HUDEP-2 (cell line): ENCODE results near the gene SF1.

Source experiments
- DNase-seq, 76 experiments: peaks; one replicate each; lab custom pipeline; 2025; ENCODE audit not compliant: unreplicated experiment in 76 of 76; lab: John Stamatoyannopoulos, UW

The SF1 gene

GRCh38 chr11:64762674-64763525 is 15.4 kb downstream of the SF1 start:
- DNase-seq, result no peak

DNA sequence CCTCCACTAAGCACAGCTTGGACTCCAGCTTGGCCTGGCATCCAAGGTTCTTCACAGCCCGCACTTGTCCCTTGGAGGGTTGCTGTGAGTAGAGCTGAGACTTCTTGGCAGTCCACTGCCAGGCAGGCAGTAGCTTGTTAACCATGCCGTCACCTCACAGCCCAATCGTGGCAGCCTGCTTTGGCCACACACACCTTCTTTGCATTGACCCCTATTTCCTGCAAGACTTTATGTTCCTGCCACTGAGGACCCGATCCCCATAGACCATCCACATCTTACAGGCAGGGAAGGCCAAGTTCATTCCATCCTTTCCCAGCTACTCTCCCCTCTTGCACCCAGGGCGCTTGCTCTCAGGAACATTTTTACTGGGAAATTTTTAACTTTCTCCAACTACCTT is 16.1 kb downstream of the SF1 start:
- DNase-seq, result no peak

DNA sequence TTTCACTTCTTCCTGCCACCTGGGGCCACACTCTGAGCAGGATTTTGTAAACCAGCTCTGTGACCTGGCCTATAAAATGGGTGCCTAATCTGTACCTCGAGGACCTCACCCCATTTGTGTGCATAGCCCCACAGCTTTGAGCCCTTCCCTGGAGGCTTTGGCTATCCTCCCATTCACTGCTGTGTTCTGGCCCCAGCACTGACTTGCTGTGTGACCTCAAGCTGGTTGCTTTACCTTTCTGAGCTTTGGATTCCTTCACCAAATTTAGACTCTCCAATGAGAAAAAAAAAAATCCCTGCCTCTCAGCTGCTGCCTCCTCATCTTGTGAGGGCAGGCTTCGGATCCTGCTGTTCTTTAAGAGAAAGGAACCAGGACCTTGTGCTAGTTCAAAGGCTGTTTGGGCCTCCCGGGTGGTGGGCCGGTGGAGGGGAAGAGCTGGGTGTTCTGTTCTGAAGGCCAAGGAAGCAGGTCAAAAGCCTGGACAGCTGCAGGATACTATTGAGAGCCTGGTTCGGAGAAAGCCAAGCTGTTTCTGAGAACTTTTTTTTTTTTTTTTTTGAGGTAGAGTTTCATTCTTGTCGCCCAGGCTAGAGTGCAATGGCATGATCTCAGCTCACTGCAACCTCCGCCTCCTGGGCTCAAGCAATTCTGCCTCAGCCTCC is 17.5 kb downstream of the SF1 start:
- DNase-seq, result no peak

DNA sequence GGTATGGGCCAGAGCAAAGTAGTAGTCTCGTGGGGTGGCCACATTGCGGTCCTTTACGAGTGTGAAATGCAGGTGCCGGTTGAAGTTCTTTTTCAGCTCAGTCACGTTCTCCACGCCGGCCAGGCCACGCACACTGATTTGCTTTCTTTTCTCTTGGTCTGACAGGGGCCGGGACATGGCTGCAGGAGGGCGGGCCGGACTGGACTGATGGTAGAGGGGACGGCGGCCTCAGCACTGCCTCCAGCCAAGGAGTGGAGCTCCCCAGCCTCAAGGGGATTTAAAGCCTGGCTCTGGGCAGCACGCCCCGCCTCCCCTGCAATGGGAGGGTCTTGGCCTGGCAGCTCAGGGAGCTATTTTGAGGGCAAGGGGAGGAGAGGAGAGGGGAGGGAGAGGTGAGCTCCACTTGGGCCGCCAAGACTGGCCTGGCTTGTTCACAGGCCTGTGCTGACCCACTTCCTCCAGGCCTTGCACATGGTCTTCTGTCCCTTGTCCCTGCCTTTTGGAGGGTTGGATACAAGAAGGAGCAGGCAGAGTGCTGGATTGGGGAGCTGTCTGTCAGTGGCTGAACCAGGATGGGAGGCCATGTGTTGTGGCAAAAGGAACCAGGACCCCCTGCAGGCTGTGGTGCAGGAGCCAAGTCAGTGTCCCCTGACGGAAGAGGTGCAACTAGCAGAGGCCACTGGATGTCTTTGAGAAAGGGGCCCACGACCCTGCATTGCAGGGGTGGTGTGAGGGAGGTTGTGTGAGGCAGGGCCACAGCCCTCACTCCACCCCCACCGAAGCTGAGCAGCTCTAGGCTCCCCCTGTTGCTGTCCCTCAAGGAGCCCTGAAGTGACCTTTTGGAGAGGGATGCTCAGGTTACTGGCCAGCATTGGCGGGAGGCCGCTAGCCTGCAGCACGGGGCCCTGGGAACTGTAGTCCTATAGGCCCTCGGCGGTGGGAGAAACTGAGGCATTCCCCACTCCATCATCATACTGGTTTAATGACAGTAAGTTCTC is 18.3 kb downstream of the SF1 start, which contains the start of gene PYGM:
Gene PYGM, minus strand, starts transcription at position 253 of the 998 bp plus-strand sequence. Its CDS starts 76 bp downstream, at position 177.
- DNase-seq, result no peak

DNA sequence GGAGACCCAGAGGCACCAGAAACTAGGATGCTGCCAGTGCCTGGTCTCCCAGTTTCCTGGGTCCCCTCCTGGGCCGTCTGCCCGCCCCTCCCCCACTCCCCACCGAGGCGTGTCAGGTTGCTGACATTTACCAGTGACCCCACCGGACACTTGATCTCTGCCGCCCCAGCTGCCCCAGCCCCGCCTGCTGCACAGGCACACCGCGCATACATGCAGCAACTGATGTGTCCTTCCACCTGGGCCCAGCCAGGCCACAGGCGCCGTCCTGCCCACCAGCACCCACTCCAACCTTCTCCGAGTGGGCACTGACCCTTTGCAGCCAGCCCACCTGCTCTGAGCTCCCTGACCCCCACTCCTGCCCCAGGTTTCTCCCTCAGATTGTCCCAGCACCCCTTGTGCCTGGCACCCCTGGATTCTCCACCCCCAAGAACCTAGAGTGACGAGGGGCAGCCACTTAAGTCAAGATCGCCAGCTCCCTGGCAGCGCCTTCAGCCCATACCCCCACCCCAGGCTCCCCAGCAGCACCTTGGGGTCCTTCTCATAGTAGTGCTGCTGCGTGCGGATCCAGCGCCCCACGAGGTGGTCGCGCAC is 19.1 kb downstream of the SF1 start:
- DNase-seq, result no peak

- DNase-seq, result no peak
Measured at GRCh38 chr11:64758330-64759079, 19.8 kb downstream of the SF1 start.

DNA sequence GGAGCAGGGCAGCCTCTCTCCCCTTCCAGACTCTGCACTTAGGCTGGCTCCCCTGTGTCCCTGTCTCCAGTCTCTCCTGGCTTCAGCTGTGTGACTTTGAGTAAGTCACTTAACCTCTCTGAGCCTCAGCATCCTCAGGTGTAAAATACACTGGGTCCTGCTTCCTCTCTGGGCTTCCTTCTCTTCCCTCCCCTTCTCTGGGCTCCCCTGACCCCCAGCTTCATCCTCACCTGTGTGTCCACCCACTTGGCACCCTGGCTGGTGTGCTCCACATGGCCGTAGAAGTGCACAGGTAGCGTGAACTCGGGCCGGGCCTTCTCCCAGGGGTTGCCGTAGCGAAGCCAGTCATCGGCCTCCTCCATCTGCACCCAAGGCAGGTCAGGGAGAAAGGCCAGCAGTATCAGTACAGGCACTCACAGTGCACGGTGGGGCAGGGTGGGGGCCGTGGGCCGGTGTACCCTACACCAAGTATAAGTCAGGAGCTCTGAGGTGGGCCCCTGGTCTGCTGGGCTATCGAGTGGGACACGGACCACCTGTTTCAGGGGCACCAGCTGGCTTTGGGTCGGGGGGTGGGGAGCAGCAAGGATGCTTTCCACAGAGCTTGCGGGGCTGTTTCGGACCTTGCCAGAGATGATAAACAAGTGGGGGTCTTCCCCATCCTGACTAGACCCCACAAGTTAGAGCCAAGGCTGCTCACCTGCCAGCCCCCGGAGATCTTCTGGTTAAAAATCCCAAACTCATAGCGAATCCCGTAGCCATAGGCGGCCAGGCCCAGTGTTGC is 20.6 kb downstream of the SF1 start:
- DNase-seq, result no peak

DNA sequence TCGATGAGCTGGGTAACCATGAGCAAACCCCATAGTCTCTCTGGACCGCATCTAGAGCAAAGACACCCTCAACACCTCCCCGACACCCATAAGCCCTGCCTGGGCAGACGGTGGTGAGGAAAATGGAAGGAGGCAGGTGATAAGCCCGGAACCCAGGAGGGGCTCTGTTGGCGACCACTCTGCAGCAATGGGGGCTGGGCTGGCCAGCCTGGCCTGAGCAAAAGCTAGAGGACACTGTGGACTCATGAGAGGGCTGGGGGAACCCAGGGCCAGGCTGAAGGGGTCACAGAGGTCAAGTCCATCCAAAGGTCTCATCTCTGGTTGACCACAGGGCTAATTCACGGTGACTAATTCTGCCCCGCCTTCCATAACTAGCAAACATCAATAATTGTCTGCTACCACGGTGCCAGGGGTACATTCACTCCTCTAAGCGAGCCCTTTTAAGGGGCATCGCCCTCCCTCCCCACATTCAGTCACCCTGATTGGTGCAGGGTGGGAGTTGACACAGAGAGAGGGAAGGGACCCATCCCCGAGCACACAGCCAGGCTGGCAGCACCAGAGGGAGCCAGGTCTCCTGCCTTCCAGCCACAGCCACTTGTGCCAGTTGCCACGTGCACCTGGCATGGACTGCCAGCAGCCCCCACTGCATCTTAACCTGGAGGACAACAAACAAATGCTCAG is 22.5 kb downstream of the SF1 start:
- no peak for DNase-seq

DNA sequence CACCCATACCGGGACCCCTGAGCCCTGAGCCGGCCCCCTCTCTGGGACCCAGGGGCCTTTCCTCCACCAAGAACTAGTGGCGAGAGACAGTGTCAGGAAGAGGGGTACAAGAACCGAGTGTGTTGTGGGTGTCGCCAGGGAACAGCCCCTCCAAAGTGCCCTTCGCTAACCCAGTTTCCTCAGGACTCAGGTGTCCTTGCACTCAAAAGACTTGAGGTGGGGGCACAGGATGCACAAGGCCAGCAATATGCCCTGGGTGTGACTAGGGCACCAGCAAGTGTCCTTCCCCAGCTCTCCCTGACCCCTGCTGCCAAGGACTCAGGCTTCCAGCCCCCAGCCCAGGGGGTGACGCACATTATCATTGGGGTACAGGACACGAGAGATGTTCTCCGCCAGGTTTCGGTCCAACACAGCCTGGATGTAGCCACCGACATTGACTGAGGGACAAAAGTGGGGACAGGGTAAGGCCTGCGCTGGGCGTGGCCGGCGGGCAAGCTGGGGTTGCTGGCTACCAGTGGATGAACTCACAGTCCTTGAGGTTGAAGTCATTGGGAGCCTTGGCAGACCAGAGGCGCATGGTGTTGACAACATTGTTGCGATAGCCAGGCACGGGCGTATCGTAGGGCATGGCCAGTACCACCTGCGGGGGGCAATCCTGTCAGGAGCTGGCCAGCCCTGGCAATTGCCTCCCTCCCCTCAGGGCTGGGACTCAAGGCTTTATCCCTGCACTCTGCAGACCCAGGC is 23.3 kb downstream of the SF1 start:
- no peak for DNase-seq

GRCh38 chr11:64754124-64754918 is 24.0 kb downstream of the SF1 start:
- DNase-seq, result no peak

GRCh38 chr11:64753380-64754123 is 24.8 kb downstream of the SF1 start:
- DNase-seq, result no peak

DNA sequence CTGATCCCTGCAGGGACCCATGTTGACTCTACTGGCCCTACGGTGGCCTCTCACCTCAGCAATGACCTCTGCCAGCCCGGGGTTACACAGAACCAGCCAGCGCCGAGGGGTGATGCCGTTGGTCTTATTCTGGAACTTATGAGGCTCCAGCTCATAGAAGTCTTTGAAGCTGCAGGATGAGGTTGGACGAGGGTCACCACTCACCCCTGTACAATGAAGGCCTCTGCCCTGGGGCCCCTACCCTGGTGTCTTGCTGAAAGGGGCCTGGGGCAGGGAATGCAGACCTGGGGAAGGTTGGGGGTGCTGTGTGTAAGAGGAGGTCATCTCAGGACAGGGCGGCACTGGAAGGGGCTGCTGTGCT is 25.3 kb downstream of the SF1 start:
- no peak for DNase-seq

DNA sequence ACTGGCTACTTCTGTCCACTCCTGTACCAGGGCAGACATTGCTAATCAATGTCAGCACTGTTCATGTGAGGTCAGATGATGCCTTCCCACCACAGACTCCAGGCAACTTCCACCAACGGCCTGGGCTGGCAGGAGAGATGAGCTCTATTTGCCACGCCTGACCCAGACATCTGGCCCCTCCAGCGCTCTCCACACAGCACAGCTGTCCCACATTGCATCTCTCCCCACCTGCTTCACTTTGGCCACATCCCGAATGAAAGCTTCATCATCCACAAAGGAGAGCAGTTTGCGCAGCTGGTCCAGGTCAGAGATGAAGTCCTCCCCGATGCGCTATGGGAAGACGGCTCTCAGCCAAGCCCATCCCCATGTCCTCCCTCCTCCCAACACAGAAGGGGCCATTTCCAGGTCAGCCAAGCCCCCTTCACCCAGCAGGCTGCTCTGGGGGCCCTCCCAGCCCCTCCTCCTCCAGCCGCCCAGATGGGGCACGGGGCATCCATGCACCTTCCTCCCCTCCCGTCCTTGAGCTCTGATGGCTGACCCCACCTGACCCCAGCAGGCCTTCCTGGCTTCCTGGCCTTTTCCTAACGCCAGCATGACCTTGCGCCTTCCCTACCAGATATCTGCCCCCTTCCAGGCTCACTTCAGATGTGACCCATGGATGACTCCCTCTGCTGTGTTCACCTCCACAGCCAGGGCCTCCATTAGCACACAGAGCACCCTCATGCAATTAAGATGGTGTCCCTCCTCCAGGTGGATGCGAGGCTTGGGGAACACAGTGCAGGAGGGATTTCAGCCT is 26.0 kb downstream of the SF1 start:
- DNase-seq, result no peak

GRCh38 chr11:64751580-64751979 is 26.8 kb downstream of the SF1 start:
- DNase-seq, result no peak

GRCh38 chr11:64751136-64751535 is 27.2 kb downstream of the SF1 start:
- no peak for DNase-seq
